ENCODE data around the gene SLC22A3.
A peak's percentile ranks its signal among the peaks of the same experiment; 100 is the strongest.

Gene SLC22A3

GRCh38 chr6:160428818-160429619, 80.8 kb downstream of the SLC22A3 start:
- no peak overlapping the region for H3K4me3 ChIP-seq (ENCODE audit: low read depth, low read length)
- no peak for DNase-seq (ENCODE audit: low read depth)
- no peak for TF ChIP-seq CTCF (IDR thresholded peaks at IDR 0.05; ENCODE audit: low read depth, low read length)
- TF ChIP-seq POLR2A (IDR thresholded peaks at IDR 0.05; ENCODE audit: extremely low read depth, insufficient read length): no peak
- no peak for TF ChIP-seq MAX (IDR thresholded peaks at IDR 0.05; ENCODE audit: low read depth, low read length)
- no peak for TF ChIP-seq MYC (IDR thresholded peaks at IDR 0.05; ENCODE audit: low read depth, low read length)

GRCh38 chr6:160429620-160429895, 81.4 kb downstream of the SLC22A3 start:
- H3K4me3 ChIP-seq (ENCODE audit: low read depth, low read length): no peak overlapping the region
- no peak for TF ChIP-seq MYC (IDR thresholded peaks at IDR 0.05; ENCODE audit: low read depth, low read length)
- DNase-seq (ENCODE audit: low read depth): peak; percentile 8

GRCh38 chr6:160430203-160430602, 82.0 kb downstream of the SLC22A3 start:
- no peak for DNase-seq (ENCODE audit: low read depth)
- TF ChIP-seq MAX (IDR thresholded peaks at IDR 0.05; ENCODE audit: low read depth, low read length) (no peak), MYC (IDR thresholded peaks at IDR 0.05; ENCODE audit: low read depth, low read length) (no peak), CTCF (IDR thresholded peaks at IDR 0.05; ENCODE audit: low read depth, low read length) (no peak), POLR2A (IDR thresholded peaks at IDR 0.05; ENCODE audit: extremely low read depth, insufficient read length) (no peak)
- no peak overlapping the region for H3K4me3 ChIP-seq (ENCODE audit: low read depth, low read length)

- no peak overlapping the region for H3K4me3 ChIP-seq (ENCODE audit: low read depth, low read length)
- no peak for TF ChIP-seq MAX (IDR thresholded peaks at IDR 0.05; ENCODE audit: low read depth, low read length)
- no peak for TF ChIP-seq MYC (IDR thresholded peaks at IDR 0.05; ENCODE audit: low read depth, low read length)
- TF ChIP-seq POLR2A (IDR thresholded peaks at IDR 0.05; ENCODE audit: extremely low read depth, insufficient read length): no peak
- no peak for TF ChIP-seq CTCF (IDR thresholded peaks at IDR 0.05; ENCODE audit: low read depth, low read length)
- no peak for DNase-seq (ENCODE audit: low read depth)
Observed at GRCh38 chr6:160430751-160431150, 82.6 kb downstream of the SLC22A3 start.

GRCh38 chr6:160431226-160431625, 83.0 kb downstream of the SLC22A3 start:
- H3K4me3 ChIP-seq (ENCODE audit: low read depth, low read length): no peak overlapping the region
- TF ChIP-seq MYC (IDR thresholded peaks at IDR 0.05; ENCODE audit: low read depth, low read length) (no peak), MAX (IDR thresholded peaks at IDR 0.05; ENCODE audit: low read depth, low read length) (no peak), POLR2A (IDR thresholded peaks at IDR 0.05; ENCODE audit: extremely low read depth, insufficient read length) (no peak), CTCF (IDR thresholded peaks at IDR 0.05; ENCODE audit: low read depth, low read length) (no peak)
- DNase-seq (ENCODE audit: low read depth): no peak

- TF ChIP-seq CTCF (IDR thresholded peaks at IDR 0.05; ENCODE audit: low read depth, low read length) (no peak), POLR2A (IDR thresholded peaks at IDR 0.05; ENCODE audit: extremely low read depth, insufficient read length) (no peak), MYC (IDR thresholded peaks at IDR 0.05; ENCODE audit: low read depth, low read length) (no peak), MAX (IDR thresholded peaks at IDR 0.05; ENCODE audit: low read depth, low read length) (no peak)
- no peak for DNase-seq (ENCODE audit: low read depth)
- H3K4me3 ChIP-seq (ENCODE audit: low read depth, low read length): no peak overlapping the region
Observed at GRCh38 chr6:160431791-160432404, 83.7 kb downstream of the SLC22A3 start.

Measured in NB4 (cell line).